Thymus (tissue), 11 donors: ENCODE measurements around the gene EGFL7. TPM values are rescaled to one million over a fixed set of nuclear protein-coding genes. Genes with fewer than 3 reads are reported as not detected.

Experiments used
- DNase-seq, 9 donors: peaks; one replicate each; pipeline ENCODE4 v3.0.0-alpha.2; 2013; ENCODE audit warnings: low spot score in 9 of 9, low read depth in 6 of 9, missing footprints in 1 of 9
- H3K27ac ChIP-seq, 2 donors: one replicate each; pipeline ENCODE4 v1.5.1; 2013; ENCODE audit warnings: control low read depth in 1 of 2, low read depth in 1 of 2, low read length in 1 of 2, mild to moderate bottlenecking in 1 of 2, moderate library complexity in 1 of 2
- H3K27me3 ChIP-seq, 2 donors: one replicate each; pipeline ENCODE4 v1.5.1; 2013; ENCODE audit warnings: low read length in 1 of 2; ENCODE audit not compliant: control insufficient read depth in 2 of 2, insufficient read depth in 1 of 2
- H3K36me3 ChIP-seq, 2 donors: one replicate each; pipeline ENCODE4 v1.5.1; 2013; ENCODE audit warnings: low read length in 1 of 2, mild to moderate bottlenecking in 1 of 2, moderate library complexity in 1 of 2; ENCODE audit not compliant: control insufficient read depth in 2 of 2, insufficient read depth in 2 of 2
- H3K4me1 ChIP-seq, 2 donors: one replicate each; pipeline ENCODE4 v1.5.1; 2013; ENCODE audit warnings: low read length in 2 of 2; ENCODE audit not compliant: control insufficient read depth in 2 of 2, insufficient read depth in 2 of 2
- H3K4me3 ChIP-seq, 2 donors: one replicate each; pipeline ENCODE4 v1.5.1; 2013; ENCODE audit warnings: low read length in 2 of 2, control low read depth in 1 of 2, mild to moderate bottlenecking in 1 of 2
- H3K9me3 ChIP-seq, 2 donors: one replicate each; pipeline ENCODE4 v1.5.1; 2013; ENCODE audit warnings: low read length in 1 of 2, mild to moderate bottlenecking in 1 of 2; ENCODE audit not compliant: control insufficient read depth in 2 of 2, insufficient read depth in 1 of 2
- WGBS: extraction: QIAGEN DNeasy Blood & Tissue Kit; methylation state at CpG from one replicate; pipeline ENCODE4 v1.1.7; 2013; 5-methylcytosine and 5-hydroxymethylcytosine counted together
- polyA plus RNA-seq: library from polyadenylated mRNA; stranded (reverse); fragments of 200-250 nt; gene quantifications from one replicate; pipeline ENCODE4 v1.2.3, GENCODE V29; 2013
- total RNA-seq: library from RNA; stranded (reverse); fragments of 120-200 nt; gene quantifications from one replicate; pipeline ENCODE4 v1.2.4, GENCODE V29; 2013
- donor health status: healthy.

The EGFL7 gene
- total and polyA plus RNA-seq, 2 donors: 18.1 to 118 TPM

DNA sequence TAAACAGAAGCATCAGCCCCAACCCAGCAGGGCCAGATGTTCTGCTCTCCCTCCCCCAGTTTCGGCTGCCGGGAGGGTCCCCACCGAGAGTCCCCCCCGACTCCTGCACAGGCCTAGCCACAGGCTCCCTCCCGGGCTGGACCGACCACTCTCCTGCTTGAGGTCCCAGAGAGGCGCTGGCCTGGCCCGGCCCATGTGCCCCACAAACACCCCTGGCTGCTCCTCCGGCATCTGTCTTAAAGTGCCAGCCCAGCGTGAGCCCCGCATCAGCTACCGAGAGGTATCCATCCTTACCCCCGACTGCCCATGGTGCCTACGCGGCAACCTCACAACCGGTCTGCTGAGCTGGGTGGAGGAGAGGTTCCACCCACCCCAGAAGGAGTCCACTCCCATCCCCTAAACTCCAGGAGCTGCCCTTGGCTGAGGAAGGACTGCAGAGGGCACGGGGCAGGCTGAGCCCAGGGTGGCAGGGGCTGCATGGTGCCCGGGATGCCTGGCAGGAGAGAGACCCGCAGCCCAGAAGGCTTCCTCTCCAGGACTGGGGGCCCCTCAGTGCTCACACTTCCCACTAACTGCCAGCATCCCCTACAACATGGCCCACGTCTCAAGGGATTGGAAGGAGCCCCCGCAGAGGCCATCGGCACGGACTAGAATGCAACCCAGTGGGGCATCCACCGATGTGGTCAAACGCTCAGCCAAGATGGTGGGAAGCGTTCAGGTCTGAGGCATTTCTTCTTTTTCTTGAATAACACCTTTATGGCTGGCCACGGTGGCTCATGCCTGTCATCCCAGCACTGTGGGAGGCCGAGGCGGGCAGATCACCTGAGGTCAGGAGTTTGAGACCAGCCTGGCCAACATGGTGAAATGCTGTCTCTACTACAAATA, 15.6 kb upstream of the EGFL7 start:
- Histone ChIP-seq H3K27me3 (peaks cover 38 to 72% of the 10 kb centered on the region in 2 donors), H3K9me3 (peaks cover 0 to 2% of the 10 kb centered on the region in 2 donors), H3K36me3 (no peaks in the 10 kb centered on the region), H3K27ac (peak overlapping the region in 1 of 2 donors; percentile 29), H3K4me3 (no peak overlapping the region), H3K4me1 (peaks cover 2 to 28% of the 10 kb centered on the region in 2 donors)
- WGBS: 59% methylated on average over 29 of the region's 29 CpGs
- no peak for DNase-seq

GRCh38 chr9:136648751-136649150, 14.0 kb upstream of the EGFL7 start:
- WGBS: 37% methylated on average over 16 of the region's 16 CpGs
- H3K36me3 ChIP-seq: no peaks in the 10 kb centered on the region
- no peak overlapping the region for H3K27ac ChIP-seq
- H3K9me3 ChIP-seq: no peaks in the 10 kb centered on the region
- H3K4me3 ChIP-seq: no peak overlapping the region
- H3K4me1 ChIP-seq: peaks cover 2 to 28% of the 10 kb centered on the region in 2 donors
- H3K27me3 ChIP-seq: peaks cover 36 to 69% of the 10 kb centered on the region in 2 donors
- no peak for DNase-seq

DNA sequence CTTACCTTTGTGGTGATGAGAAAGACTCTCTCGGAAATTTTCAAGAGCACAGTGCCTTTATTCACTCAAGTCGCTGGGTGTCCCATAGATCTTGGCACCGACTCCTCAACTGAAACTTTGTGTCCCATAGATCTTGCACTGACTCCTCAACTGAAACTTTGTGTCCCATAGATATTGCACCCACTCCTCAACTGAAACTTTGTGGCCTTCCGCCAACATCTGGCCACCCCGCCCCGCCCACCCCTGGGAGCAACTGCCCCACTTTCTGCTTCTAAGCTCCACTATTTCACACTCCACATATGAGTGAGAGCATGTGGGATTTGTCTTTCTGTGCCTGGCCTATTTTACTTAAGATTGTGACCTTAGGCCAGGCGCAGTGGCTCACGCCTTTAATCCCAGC, 12.7 kb upstream of the EGFL7 start:
- H3K27ac ChIP-seq: no peak overlapping the region

DNA sequence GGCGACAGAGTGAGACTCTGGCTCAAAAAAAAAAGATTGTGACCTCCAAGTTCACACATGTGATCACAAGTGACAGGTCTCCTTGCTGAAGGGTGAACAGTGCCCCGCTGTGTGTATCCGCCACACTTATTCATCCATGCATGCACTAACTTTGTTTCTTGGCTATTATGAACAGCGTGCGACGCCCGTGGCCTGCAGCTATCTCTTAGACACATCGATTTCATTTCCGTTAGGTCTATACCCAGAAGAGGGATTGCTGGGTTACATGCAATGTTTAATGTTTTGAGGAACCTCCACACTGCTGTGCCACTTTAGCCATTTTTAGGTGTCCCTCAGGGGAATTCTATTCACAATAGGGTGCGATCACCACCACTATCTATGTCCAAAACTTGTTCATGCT, 12.1 kb upstream of the EGFL7 start:
- Histone ChIP-seq H3K27ac (no peak overlapping the region), H3K36me3 (no peaks in the 10 kb centered on the region), H3K9me3 (peaks cover 0 to 5% of the 10 kb centered on the region in 2 donors), H3K27me3 (peaks cover 20 to 67% of the 10 kb centered on the region in 2 donors), H3K4me1 (peaks cover 0 to 13% of the 10 kb centered on the region in 2 donors), H3K4me3 (no peak overlapping the region)
- DNase-seq: no peak
- WGBS: 88% methylated on average over 10 of the region's 10 CpGs

More for the DNA sequence above, 12.7 kb upstream of the EGFL7 start:
- peaks cover 27 to 67% of the 10 kb centered on the region in 2 donors for H3K27me3 ChIP-seq
- H3K4me3 ChIP-seq: no peak overlapping the region
- WGBS: 99% methylated on average over 8 of the region's 8 CpGs
- peaks cover 0 to 17% of the 10 kb centered on the region in 2 donors for H3K4me1 ChIP-seq
- DNase-seq: no peak
- H3K9me3 ChIP-seq: peaks cover 0 to 5% of the 10 kb centered on the region in 2 donors
- no peaks in the 10 kb centered on the region for H3K36me3 ChIP-seq

DNA sequence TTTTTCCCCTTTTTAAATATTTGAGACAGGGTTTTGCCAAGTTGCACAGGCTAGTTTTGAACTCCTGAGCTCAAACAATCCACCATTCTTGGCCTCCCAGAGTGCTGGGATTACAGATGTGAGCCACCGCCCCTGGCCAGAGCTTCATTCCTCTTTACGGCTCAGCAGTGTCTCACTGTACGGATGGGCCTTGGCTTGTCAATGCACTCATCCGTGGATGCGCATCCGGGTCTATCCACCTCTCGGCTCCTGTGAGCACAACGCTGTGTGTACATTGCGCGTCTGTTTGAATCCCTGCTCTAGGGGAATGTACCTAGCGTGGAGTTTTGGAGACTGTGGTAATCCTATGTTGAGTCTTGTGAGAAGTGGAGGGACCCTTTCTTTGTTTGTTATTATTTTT, 10.9 kb upstream of the EGFL7 start:
- peaks cover 0 to 14% of the 10 kb centered on the region in 2 donors for H3K4me1 ChIP-seq
- WGBS: 95% methylated on average over 11 of the region's 11 CpGs

GRCh38 chr9:136653323-136654079, 9.2 kb upstream of the EGFL7 start:
- Histone ChIP-seq H3K4me3 (no peak overlapping the region), H3K9me3 (peaks cover 2 to 5% of the 10 kb centered on the region in 2 donors), H3K4me1 (peaks cover 0 to 28% of the 10 kb centered on the region in 2 donors), H3K27ac (no peak overlapping the region), H3K36me3 (no peaks in the 10 kb centered on the region), H3K27me3 (peaks cover 33 to 67% of the 10 kb centered on the region in 2 donors)
- 54% methylated on average over 43 of the region's 43 CpGs for WGBS
- no peak for DNase-seq

More for the DNA sequence above, 10.9 kb upstream of the EGFL7 start:
- no peaks in the 10 kb centered on the region for H3K36me3 ChIP-seq
- H3K27me3 ChIP-seq: peaks cover 20 to 67% of the 10 kb centered on the region in 2 donors
- no peak overlapping the region for H3K27ac ChIP-seq
- H3K4me3 ChIP-seq: no peak overlapping the region
- peaks cover 0 to 5% of the 10 kb centered on the region in 2 donors for H3K9me3 ChIP-seq
- DNase-seq: no peak

- peaks cover 2 to 10% of the 10 kb centered on the region in 2 donors for H3K9me3 ChIP-seq
- DNase-seq: no peak
- H3K36me3 ChIP-seq: no peaks in the 10 kb centered on the region
- 87% methylated on average over 15 of the region's 15 CpGs for WGBS
- no peak overlapping the region for H3K27ac ChIP-seq
- peaks cover 0 to 36% of the 10 kb centered on the region in 2 donors for H3K4me1 ChIP-seq
- H3K27me3 ChIP-seq: peaks cover 48 to 74% of the 10 kb centered on the region in 2 donors
- H3K4me3 ChIP-seq: no peak overlapping the region
Measured at GRCh38 chr9:136654820-136655535, 7.7 kb upstream of the EGFL7 start.

- Histone ChIP-seq H3K4me3 (no peak overlapping the region), H3K27me3 (peaks cover 54 to 77% of the 10 kb centered on the region in 2 donors), H3K4me1 (peaks cover 0 to 36% of the 10 kb centered on the region in 2 donors), H3K9me3 (peaks cover 2 to 10% of the 10 kb centered on the region in 2 donors), H3K36me3 (no peaks in the 10 kb centered on the region), H3K27ac (no peak overlapping the region)
- DNase-seq: no peak
- WGBS: 32% methylated on average over 18 of the region's 18 CpGs
Measured at GRCh38 chr9:136655536-136656182, 7.1 kb upstream of the EGFL7 start.
